Measurements from ENCODE around the gene HNRNPH3. TPM values are rescaled to one million over a fixed set of nuclear protein-coding genes. Genes with fewer than 3 reads are reported as not detected.
A peak's percentile ranks its signal among the peaks of the same experiment; 100 is the strongest.

Gene HNRNPH3
- total RNA-seq, 3 donors from 2014 or later (not counting 1 experiment from before 2014, with no cell fraction given) = 132 to 162 (median 142) TPM

DNA sequence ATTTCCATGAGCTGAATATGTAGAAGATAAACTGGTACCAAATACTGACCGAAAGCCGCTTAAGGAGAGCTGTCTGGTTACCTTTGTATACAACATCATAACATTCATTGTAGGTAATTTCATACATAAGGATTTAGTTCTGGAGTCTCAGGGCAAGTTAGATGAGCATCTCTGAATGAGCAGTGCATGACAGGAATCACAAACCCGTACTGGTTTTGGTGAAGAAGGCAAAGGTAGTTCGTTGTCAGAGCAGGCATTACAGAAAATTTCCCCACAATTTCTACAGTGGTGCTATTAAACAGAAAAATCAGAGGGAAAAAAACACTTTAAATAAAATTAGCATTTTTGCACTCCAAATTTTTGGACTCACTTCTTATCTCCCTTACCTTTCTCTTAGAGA lies 13.8 kb downstream of the HNRNPH3 start:
- Histone ChIP-seq H3K36me3 (ENCODE audit: control insufficient read depth, insufficient read depth, low read length) (peaks cover 52% of the 10 kb centered on the region), H3K27me3 (ENCODE audit: control insufficient read depth, insufficient read depth, low read length) (no peaks in the 10 kb centered on the region), H3K4me1 (ENCODE audit: control insufficient read depth, insufficient read depth, low read length) (no peaks in the 10 kb centered on the region), H3K9me3 (ENCODE audit: control insufficient read depth, insufficient read depth, low read length) (no peaks in the 10 kb centered on the region), H3K4me3 (ENCODE audit: low read length) (no peak overlapping the region), H3K27ac (ENCODE audit: low read length) (no peak overlapping the region)
- DNase-seq (no peak), ATAC-seq (no peak)
- Mint-ChIP-seq H3K4me1 (peaks cover 3 to 6% of the 10 kb centered on the region in 2 donors), H3K4me3 (no peak overlapping the region), H3K9me3 (no peaks in the 10 kb centered on the region), H3K27me3 (ENCODE audit: low read depth in 2 of 2) (no peaks in the 10 kb centered on the region), H3K36me3 (peaks cover 29% of the 10 kb centered on the region), H3K27ac (peak overlapping the region; percentile 29 to 78)
- TF ChIP-seq, protein P1, sequence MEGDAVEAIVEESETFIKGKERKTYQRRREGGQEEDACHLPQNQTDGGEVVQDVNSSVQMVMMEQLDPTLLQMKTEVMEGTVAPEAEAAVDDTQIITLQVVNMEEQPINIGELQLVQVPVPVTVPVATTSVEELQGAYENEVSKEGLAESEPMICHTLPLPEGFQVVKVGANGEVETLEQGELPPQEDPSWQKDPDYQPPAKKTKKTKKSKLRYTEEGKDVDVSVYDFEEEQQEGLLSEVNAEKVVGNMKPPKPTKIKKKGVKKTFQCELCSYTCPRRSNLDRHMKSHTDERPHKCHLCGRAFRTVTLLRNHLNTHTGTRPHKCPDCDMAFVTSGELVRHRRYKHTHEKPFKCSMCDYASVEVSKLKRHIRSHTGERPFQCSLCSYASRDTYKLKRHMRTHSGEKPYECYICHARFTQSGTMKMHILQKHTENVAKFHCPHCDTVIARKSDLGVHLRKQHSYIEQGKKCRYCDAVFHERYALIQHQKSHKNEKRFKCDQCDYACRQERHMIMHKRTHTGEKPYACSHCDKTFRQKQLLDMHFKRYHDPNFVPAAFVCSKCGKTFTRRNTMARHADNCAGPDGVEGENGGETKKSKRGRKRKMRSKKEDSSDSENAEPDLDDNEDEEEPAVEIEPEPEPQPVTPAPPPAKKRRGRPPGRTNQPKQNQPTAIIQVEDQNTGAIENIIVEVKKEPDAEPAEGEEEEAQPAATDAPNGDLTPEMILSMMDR (IDR thresholded peaks at IDR 0.05) = no peak
- intact Hi-C loops (cut with micrococcal nuclease) = no loop called here
- WGBS (ENCODE audit: insufficient coverage) = 100% methylated on average over 2 of the region's 4 CpGs

DNA sequence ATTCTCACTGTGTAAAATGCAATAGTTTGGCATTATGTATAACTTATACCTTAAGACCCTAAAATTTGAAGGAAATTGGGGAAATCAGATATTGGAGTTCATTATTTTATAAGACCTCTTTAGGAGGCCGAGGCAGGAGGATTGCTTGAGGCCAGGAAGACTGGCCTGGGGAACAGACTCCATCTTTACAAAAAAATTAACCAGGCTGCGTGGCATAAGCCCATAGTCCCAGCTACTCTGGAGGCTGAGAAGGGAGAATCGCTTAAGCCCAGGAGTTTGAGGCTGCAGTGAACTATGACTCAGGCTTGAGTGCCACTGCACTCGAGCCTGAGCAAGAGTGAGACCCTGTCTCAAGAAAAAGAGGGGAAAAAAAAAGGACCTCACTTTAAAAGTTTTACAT lies 14.9 kb downstream of the HNRNPH3 start:
- Mint-ChIP-seq H3K4me1 (peaks cover 0 to 6% of the 10 kb centered on the region in 2 donors), H3K36me3 (peaks cover 23% of the 10 kb centered on the region), H3K4me3 (no peak overlapping the region), H3K27ac (peak overlapping the region; percentile 45 to 78), H3K9me3 (no peaks in the 10 kb centered on the region), H3K27me3 (ENCODE audit: low read depth in 2 of 2) (no peaks in the 10 kb centered on the region)
- ATAC-seq (no peak), DNase-seq (no peak)
- H3K27ac ChIP-seq (ENCODE audit: low read length) = no peak overlapping the region
- TF ChIP-seq, protein P1 (IDR thresholded peaks at IDR 0.05) = no peak
- intact Hi-C loops (cut with micrococcal nuclease) = no loop called here
- H3K4me1 ChIP-seq (ENCODE audit: control insufficient read depth, insufficient read depth, low read length) = no peaks in the 10 kb centered on the region
- 81% methylated on average over 3 of the region's 4 CpGs for WGBS (ENCODE audit: insufficient coverage)
- H3K27me3 ChIP-seq (ENCODE audit: control insufficient read depth, insufficient read depth, low read length) = no peaks in the 10 kb centered on the region
- H3K9me3 ChIP-seq (ENCODE audit: control insufficient read depth, insufficient read depth, low read length) = no peaks in the 10 kb centered on the region
- no peak overlapping the region for H3K4me3 ChIP-seq (ENCODE audit: low read length)
- peaks cover 41% of the 10 kb centered on the region for H3K36me3 ChIP-seq (ENCODE audit: control insufficient read depth, insufficient read depth, low read length)

DNA sequence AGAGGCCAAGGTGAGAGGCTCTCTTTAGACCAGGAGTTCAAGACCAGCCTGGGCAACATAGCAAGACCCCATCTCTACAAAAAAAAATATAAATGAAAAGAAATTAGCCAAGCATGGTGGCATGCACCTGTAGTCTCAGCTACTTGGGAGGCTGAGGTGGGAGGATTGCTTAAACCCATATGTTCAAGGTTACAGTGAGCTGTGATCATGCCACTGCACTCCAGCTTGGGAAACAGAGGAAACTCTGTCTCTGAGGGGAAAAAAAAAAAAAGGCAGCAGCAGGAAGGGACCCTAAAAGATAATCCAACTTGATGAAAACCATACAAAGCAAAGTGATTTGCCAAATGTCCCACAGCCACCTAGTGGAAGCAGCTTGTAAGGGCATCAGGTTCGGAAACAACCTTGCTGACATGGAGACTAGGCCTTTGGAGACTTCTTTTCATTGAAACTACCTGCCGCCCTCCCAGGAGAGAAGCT lies 16.4 kb downstream of the HNRNPH3 start:
- H3K4me3 Mint-ChIP-seq = no peak overlapping the region
- H3K9me3 Mint-ChIP-seq = no peaks in the 10 kb centered on the region
- peak; percentile 17 to 78 for DNase-seq
- H3K4me1 Mint-ChIP-seq = peaks cover 0 to 6% of the 10 kb centered on the region in 2 donors
- peaks cover 18% of the 10 kb centered on the region for H3K36me3 Mint-ChIP-seq
- Histone ChIP-seq H3K4me3 (ENCODE audit: low read length) (no peak overlapping the region), H3K27ac (ENCODE audit: low read length) (no peak overlapping the region), H3K4me1 (ENCODE audit: control insufficient read depth, insufficient read depth, low read length) (no peaks in the 10 kb centered on the region), H3K9me3 (ENCODE audit: control insufficient read depth, insufficient read depth, low read length) (no peaks in the 10 kb centered on the region), H3K36me3 (ENCODE audit: control insufficient read depth, insufficient read depth, low read length) (peaks cover 33% of the 10 kb centered on the region), H3K27me3 (ENCODE audit: control insufficient read depth, insufficient read depth, low read length) (no peaks in the 10 kb centered on the region)
- TF ChIP-seq, protein P1 (IDR thresholded peaks at IDR 0.05) = peak; percentile 73
- WGBS (ENCODE audit: insufficient coverage) = 57% methylated on average over 2 of the region's 2 CpGs
- peak; percentile 62 to 88 (median 71) for ATAC-seq
- intact Hi-C loops (cut with micrococcal nuclease) = loop anchor here (1.0 kb wide), 1 partner anchor 135 kb away; no protein-coding TSS in a partner anchor
- no peaks in the 10 kb centered on the region for H3K27me3 Mint-ChIP-seq (ENCODE audit: low read depth in 2 of 2)
- H3K27ac Mint-ChIP-seq = peak overlapping the region; percentile 60 to 75

DNA sequence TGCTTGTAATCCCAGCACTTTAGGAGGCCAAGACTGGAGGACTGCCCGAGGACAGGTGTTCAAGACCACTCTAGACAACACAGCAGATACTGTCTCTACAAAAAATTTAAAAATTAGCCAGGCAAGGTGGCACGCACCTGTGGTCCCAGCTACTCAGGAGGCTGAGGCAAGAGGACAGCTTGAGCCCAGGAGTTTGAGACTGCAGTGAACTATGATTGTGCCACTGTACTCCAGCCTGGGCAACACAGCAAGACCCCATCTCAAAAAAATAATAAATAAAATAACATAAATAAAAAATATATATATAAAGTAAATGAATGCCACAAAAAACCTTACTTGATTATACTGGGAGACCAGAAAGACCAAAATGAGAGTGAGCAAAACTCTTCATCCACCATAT lies 21.7 kb downstream of the HNRNPH3 start:
- TF ChIP-seq, protein P1 (IDR thresholded peaks at IDR 0.05) = no peak

More for the DNA sequence above, 21.7 kb downstream of the HNRNPH3 start:
- Histone ChIP-seq H3K9me3 (ENCODE audit: control insufficient read depth, insufficient read depth, low read length) (no peaks in the 10 kb centered on the region), H3K27ac (ENCODE audit: low read length) (no peak overlapping the region), H3K4me3 (ENCODE audit: low read length) (no peak overlapping the region), H3K36me3 (ENCODE audit: control insufficient read depth, insufficient read depth, low read length) (peaks cover 23% of the 10 kb centered on the region), H3K4me1 (ENCODE audit: control insufficient read depth, insufficient read depth, low read length) (no peaks in the 10 kb centered on the region), H3K27me3 (ENCODE audit: control insufficient read depth, insufficient read depth, low read length) (no peaks in the 10 kb centered on the region)
- no peak for DNase-seq
- H3K27me3 Mint-ChIP-seq (ENCODE audit: low read depth in 2 of 2) = no peaks in the 10 kb centered on the region
- H3K4me3 Mint-ChIP-seq = no peak overlapping the region
- no peaks in the 10 kb centered on the region for H3K4me1 Mint-ChIP-seq
- H3K9me3 Mint-ChIP-seq = no peaks in the 10 kb centered on the region
- no peak overlapping the region for H3K27ac Mint-ChIP-seq
- intact Hi-C loops (cut with micrococcal nuclease) = no loop called here
- peaks cover 7% of the 10 kb centered on the region for H3K36me3 Mint-ChIP-seq
- no peak for ATAC-seq
- 94% methylated on average over 2 of the region's 2 CpGs for WGBS (ENCODE audit: insufficient coverage)

Data from natural killer cell (primary cell).